Ramos (cell line): Measurements from ENCODE around the gene HELB.

Experiments used
- in situ Hi-C: fragments of 300-500 bp; cut with MboI; formaldehyde crosslinking; loops from one replicate; pipeline ENCODE4 v1.14.3; 2022; ENCODE audit warnings: low sequenced_read_pairs; ENCODE audit not compliant: unreplicated experiment

Gene HELB

GRCh38 chr12:66352899-66353298 is 50.6 kb downstream of the HELB start:
- in situ Hi-C loops = no loop called here

DNA sequence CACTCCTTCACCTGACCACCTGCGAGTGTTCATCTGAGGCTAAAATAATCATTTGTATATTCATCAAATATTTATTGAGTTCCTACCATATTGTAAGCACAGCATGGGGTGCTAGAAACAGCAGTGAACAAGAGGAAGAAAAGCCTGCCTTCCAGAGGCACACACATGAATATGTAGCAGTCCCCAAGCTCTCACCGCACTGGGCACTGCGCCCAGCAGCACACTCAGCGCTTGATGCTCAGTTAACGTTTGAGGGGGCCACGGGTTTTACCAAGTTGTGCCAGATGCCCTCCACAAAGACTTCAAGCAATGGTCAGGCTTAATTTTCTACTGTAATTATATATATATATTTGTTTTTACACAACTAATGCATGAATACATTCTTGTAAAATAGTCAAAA is 52.0 kb downstream of the HELB start:
- in situ Hi-C loops = no loop called here

- in situ Hi-C loops = loop anchor here (5.0 kb wide), 1 partner anchor 343 kb away; no protein-coding TSS in a partner anchor
These were observed 57.0 kb downstream of the HELB start for GRCh38 chr12:66359300-66359699.

- in situ Hi-C loops = no loop called here
These were observed 59.4 kb downstream of the HELB start for GRCh38 chr12:66361703-66362102.

DNA sequence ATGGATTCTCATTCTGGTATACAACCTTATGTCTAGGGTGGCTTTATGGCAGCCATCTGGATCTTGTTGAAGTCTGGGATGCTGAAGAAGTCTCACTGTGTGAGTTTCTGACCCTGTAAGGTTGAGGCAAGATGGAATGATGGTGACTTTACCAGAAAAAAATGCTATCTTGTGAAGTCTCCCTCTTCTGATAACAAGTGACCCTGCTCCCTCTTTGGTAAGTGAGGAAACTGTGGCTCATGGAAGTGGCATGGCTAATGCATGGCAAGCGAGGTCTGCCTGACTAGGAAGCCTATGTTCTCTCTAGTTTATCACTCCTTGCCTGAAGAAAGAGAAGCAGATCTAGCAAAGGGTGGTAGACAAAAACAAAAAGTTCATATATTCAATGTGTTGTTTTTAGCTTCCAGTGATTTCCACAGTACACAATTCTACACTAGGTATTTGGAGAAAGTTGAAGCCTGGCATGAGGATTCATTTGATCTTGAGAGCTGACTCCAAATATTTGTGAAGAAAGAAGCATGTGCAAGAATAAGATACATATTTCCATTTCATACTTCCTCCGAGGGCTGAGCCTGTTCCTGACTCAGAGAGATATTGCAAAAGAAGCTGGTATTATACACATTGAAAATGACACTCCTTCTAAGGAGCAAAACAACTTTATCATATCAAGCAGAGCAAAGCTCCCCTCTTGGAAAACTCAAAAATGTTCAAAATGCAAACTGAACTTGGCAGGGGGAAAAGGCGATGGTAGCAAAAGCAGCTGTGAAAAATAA is 63.6 kb downstream of the HELB start:
- in situ Hi-C loops = no loop called here

- in situ Hi-C loops = no loop called here
These were observed 64.8 kb downstream of the HELB start for GRCh38 chr12:66367015-66367667.

DNA sequence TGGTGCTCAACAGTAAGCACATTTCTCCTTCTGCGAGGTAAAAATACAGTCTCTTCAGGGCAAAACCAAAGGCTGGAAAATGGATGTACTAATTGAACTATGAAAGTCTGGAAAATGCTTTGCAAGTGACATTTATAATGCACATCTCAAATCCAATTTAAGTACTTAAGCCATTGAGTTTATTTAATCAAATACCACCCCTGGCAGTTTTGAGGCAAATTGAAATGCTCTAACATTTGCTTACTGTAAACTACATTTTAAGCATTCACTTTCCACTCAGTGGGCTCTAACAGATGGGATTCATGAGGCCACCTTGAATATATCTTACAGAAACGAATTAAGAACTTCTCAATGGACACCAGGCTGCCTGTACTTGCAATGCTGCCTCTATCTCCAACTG is 69.7 kb downstream of the HELB start:
- in situ Hi-C loops = no loop called here

DNA sequence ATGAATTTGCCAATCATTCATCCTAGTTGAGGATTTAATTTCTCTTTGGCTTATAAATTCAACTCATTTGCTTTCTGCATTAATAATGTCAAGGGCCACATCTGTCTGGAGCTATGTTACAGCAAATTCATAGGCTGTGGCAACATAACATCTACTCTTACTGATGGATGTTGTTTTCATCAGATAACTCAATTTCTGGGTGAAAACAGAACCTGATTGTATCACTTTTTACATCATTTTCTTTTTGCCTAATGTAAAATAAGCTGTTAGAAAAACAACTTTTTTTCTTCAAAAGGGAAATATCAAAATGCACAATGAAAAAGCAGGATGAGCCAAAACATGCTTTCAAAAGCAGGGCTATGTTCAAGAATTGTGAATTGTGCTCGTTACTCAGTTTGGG is 73.3 kb downstream of the HELB start:
- in situ Hi-C loops = no loop called here

DNA sequence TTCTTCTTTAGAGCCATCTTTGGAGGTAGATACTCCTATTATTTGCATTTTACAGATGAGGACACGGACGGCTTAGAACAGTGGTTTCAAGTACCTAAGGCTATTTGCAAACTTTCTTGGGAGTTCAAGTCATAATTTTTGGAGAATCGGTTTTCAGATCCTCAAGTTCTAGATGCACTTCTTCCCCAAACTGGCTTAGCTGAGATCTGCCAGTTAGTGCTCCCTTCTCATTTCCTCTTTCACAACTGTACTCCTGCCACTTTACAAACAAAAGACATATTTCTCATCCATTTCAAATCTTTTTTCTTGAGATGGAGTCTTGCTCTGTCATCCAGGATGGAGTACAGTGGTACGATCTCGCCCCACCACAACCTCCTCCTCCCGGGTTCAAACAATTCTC is 77.3 kb downstream of the HELB start:
- in situ Hi-C loops = no loop called here

- in situ Hi-C loops = no loop called here
These were observed 78.7 kb downstream of the HELB start for GRCh38 chr12:66380769-66381535.

- in situ Hi-C loops = no loop called here
These were observed 84.8 kb downstream of the HELB start for GRCh38 chr12:66387117-66387516.
